UCSD-AML1 (cell line): ENCODE results near the gene ANAPC15.

Experiments used
- DNase-seq: peaks from one replicate; lab custom pipeline; 2025; ENCODE audit not compliant: unreplicated experiment; lab: John Stamatoyannopoulos, UW

ANAPC15 gene

DNA sequence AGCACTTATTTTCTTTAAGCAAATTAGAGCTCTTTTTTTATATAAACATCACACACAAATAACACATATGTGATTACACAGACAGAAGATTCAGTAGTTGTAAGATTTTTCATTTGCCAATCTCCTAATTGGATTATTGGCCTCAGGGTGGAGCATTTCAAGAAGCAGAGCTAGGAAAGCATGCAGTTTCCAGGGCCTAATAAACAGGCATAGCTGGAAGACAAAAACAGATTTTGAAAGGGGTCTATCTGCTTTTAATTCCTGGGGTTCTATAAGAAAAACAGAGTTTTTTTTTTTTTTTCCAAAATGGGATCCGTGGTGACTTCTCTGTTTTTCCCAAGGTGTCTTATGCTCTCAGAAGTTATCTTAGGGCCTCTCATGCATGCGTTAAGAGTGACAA lies 15.4 kb upstream of the ANAPC15 start:
- DNase-seq = no peak

- no peak for DNase-seq
Measured at GRCh38 chr11:72125956-72126355, 13.5 kb upstream of the ANAPC15 start.

DNA sequence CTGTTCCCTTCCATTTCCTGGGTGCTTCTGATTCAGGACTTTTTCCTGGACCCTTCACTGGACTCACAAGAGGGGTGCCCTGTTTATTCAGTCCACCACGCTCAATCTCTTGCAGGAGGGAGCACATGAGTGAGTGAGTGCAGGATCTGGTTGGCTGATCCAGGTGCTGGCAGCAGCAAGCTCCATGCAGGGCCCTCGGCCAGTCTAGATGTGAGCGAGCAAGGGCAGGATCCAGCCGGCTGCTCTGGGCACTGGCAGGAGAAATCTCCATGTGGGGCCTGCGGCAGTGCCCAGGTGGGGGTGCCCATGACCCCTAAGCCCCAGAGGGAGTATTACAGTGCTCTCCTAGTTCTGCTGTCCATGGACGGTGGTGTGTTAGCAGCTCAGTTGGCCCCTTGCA lies 11.6 kb upstream of the ANAPC15 start:
- DNase-seq = no peak

DNA sequence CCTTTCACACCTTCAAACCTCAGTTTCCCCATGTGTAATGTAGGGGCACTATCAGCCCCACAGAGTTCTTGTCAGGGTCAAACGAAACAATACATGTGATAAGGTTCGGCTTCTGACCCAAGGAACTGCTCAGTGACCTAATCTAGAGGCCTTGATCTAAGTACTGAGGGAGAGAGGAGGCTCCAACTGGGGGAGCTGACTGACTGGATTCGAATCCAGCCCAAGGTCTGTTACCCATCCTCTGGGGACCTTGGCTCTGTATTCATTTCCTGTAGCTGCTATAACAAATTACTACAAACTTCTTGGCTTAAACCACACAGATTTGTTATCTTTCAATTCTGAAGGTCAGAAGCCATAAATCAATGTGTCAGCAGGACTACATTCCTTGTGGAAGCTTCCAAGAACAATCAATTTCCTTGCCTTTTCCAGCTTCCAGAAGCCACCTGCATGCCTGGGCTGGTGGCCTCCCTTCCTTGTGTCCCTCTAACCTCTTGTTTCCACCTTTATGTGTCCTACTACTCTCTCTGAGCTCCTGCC lies 10.7 kb upstream of the ANAPC15 start:
- no peak for DNase-seq

DNA sequence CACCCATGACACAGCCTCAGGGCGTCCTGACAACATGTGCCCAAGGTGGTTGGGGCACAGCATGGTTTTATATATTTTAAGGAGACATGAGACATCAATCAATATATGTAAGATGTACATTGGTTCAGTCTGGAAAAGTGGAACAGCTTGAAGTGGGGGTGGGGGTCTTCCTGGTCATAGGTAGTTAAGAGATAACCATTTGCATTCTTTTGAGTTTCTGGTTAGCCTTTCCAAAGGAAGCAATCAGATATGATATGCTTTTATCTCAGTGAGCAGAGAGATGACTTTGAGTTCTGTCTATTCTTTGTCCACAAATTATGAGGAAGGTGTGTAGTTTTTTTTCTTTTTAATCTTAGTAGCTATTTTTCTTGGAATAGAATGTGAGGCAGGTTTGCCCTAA lies 10.1 kb upstream of the ANAPC15 start:
- DNase-seq = no peak

DNA sequence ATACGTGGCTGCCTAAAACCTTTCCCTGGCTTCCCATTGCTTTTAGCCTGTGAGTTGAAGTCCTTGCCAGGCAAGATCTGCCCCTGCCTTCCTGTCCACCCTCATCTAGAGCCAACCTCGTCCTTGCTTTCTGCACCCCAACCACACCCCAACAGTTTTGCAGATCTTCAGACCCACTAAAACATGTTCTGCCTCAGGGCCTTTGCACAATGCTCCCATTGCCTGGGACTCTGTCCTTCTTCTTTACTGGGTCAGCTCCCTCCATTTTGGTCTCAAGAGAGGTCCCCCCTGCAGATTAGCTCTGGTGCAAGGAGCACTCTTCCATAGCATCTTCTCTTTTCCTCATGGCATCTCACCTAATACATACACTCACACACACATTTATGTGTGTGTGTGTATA lies 8.4 kb upstream of the ANAPC15 start:
- no peak for DNase-seq

GRCh38 chr11:72119198-72119597 lies 6.7 kb upstream of the ANAPC15 start:
- DNase-seq = no peak

DNA sequence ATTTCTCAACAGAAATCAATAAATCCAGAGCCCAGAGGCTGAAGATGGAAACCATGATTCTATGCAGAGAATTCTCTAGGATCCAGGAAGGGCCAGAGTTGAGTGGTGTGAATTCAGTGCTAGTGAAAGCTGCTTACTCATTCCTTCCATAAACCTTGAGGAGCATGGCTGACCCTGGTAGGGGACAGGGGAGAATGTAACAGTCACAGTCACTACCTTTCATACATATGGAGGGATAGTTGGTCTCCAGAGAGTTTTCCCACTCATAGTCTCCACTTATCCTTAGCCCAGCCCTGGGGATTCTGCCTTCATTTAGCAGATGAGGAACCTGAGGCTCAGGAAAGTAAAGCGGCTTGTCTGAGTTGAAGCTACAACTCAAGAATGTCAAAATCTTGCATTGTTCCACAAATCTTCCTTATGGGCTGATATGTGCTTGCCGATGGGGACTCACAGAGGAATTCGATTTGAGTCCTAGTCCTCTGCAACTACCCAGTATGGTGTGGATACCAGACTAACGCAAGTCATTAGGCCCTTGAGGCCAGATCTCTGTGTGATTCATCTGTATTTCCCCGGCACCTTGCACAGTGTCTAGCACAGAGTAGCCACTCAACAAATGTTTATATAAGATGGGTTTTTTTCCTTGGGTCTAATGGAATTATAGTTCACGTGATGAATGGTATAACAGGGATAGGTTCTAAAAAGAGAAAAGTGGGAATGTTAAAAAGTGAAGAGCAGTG lies 3.7 kb upstream of the ANAPC15 start:
- DNase-seq = no peak

- no peak for DNase-seq
Measured at GRCh38 chr11:72114570-72114969, 2.1 kb upstream of the ANAPC15 start.

GRCh38 chr11:72112978-72113808 lies 698 bp upstream of the ANAPC15 start:
- no peak for DNase-seq

- DNase-seq = no peak
Measured at GRCh38 chr11:72111300-72112142, 974 bp downstream of the ANAPC15 start.

- DNase-seq = no peak
Measured at GRCh38 chr11:72105888-72106287, 6.6 kb downstream of the ANAPC15 start, which contains the start of gene TOMT. Gene TOMT, plus strand, starts transcription at chr11:72105924. Its CDS starts 28 bp downstream, at chr11:72105952.

DNA sequence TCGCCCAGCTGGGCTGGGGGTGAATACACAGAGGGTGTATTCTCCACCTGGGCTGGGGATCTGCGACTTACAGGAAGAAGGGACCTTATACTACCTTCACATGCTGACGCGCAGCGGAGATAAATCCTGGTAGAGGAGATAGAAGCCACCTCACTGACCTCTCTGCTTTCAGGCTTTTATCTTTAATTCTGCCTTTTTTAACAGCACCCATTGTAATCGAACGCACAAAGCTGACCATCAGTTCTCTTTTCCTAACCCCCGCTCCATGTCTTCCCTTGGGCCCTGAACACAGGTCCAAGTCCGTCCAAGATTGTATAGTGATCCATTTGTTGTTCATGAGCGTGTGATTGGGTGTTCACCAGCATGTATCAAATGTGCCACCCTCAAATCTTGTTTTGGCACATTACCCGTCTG lies 8.7 kb downstream of the ANAPC15 start:
- no peak for DNase-seq

GRCh38 chr11:72102946-72103753 lies 9.3 kb downstream of the ANAPC15 start, which contains the start of gene LAMTOR1:
Gene LAMTOR1, minus strand, starts transcription at chr11:72103297. Its CDS starts 73 bp downstream, at chr11:72103224.
- peak; percentile 99 for DNase-seq

- DNase-seq = no peak
Measured at GRCh38 chr11:72102631-72102945, 9.9 kb downstream of the ANAPC15 start.

DNA sequence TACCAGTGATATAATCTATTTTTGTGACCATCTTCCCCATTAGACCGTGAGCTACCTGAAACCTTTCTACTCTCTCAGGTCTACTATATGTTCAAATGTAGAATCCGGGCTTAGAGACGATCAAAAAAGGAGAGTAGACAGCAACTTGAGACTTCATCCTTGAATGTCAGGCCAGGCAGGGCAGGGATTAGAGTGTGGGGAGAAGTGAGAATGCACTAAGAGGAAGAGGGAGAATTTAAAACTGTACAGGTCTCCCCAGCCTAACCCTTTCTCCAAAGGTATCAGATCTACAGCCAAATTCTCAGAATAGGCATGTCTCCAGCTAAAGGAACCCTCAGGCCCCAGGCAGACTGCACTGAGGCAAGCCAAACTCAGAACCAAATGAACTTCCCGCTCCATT lies 10.3 kb downstream of the ANAPC15 start:
- DNase-seq = no peak

- DNase-seq = peak; percentile 89
Measured at GRCh38 chr11:72100462-72100861, 12.0 kb downstream of the ANAPC15 start.

DNA sequence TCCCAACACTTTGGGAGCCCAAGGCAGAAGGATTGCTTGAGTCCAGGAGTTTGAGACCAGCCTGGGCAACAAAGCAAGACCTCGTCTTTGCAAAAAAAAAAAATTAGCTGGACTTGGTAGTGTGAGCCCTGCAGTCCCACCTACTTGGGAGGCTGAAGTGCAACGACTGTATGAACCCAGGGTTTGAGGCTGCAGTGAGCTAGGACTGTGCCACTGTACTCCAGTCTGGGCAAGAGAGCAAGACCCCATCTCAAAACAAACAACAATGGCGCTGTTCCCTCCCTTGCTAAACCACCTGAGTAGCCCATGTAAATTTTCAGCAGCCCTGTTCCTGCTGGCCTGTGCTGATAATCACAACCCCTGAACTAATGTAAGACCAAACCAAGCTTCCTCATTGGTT lies 12.5 kb downstream of the ANAPC15 start:
- DNase-seq = no peak

DNA sequence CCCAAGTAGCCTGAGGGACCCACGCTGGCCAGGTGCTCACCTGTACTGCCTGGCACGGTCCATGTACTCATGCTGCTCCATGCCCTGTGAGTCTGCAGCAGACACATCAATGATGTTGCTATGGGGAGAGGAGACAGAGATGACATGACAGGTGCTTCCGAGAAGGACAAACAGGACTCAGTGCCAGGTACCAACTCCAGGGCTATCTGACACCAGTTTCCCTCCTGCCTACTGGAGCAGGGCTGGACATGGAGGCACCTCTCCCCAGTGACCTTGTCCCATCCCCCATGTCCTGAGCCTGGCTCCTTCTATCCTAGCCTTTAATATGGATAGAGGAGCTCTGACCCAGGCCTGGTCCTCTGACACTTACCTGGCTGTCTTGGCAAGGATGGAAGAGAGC lies 13.8 kb downstream of the ANAPC15 start:
- DNase-seq = no peak

- peak; percentile 78 for DNase-seq
Measured at GRCh38 chr11:72091292-72091691, 21.2 kb downstream of the ANAPC15 start.
